Astrocyte (in vitro differentiated cells and primary cell): ENCODE results near the gene FSIP1.

Experiments
- CTCF ChIP-seq: IDR thresholded peaks from 2 replicates; pipeline ENCODE4 v1.5.1; 2011; ENCODE audit warnings: low read depth, mild to moderate bottlenecking, inconsistent platforms, low read length, moderate library complexity; ENCODE audit not compliant: insufficient read depth
- EZH2 ChIP-seq: IDR thresholded peaks from 2 replicates; pipeline ENCODE4 v1.6.1; 2012; ENCODE audit warnings: mild to moderate bottlenecking, low read length, inconsistent platforms; ENCODE audit not compliant: insufficient read depth

- TF ChIP-seq CTCF, result peak; percentile 18
- TF ChIP-seq EZH2, result no peak
These were observed 200.8 kb downstream of the FSIP1 start for GRCh38 chr15:39581793-39582285.
